ENCODE results near the gene CCDC82.
"Not testable (repeated sequence)": the region's sequence is repeated elsewhere in the genome, so short reads cannot be mapped to it uniquely, and the experiment has no call there.

Gene CCDC82

GRCh38 chr11:96389720-96390487 is at the start of gene CCDC82, which contains the start of gene JRKL:
TSS of gene CCDC82 (minus strand) at chr11:96389912. CDS start at chr11:96384747, 5,165 bp downstream.
TSS of gene JRKL (plus strand) at chr11:96390013. CDS start at chr11:96390650, 637 bp downstream.
- H3K4me3 ChIP-seq (ENCODE audit: low read depth, low read length): peak within 1 kb of the TSS; percentile 89
- H3K36me3 ChIP-seq (ENCODE audit: control insufficient read depth, insufficient read depth, low read length): no peaks in the 10 kb centered on the region; the same call in 1 of the 2 replicates
- H3K27me3 ChIP-seq (ENCODE audit: control insufficient read depth, insufficient read depth, low read length): no peaks in the 10 kb centered on the region
- H3K27ac ChIP-seq (ENCODE audit: low read depth, low read length): peak within 1 kb of the TSS; percentile 63
- H3K4me1 ChIP-seq (ENCODE audit: control insufficient read depth, insufficient read depth, low read length): no peaks in the 10 kb centered on the region
- H3K9ac ChIP-seq (ENCODE audit: low read length): peak within 1 kb of the TSS; percentile 87
- no peaks in the 10 kb centered on the region; the same call in 1 of the 2 replicates for H3K9me3 ChIP-seq (ENCODE audit: control insufficient read depth, insufficient read depth, low read depth, low read length)

GRCh38 chr11:96432654-96433053 is 42.9 kb upstream of the CCDC82 start:
- H3K9me3 ChIP-seq (ENCODE audit: control insufficient read depth, insufficient read depth, low read depth, low read length); H3K27me3 ChIP-seq (ENCODE audit: control insufficient read depth, insufficient read depth, low read length); H3K36me3 ChIP-seq (ENCODE audit: control insufficient read depth, insufficient read depth, low read length); H3K4me1 ChIP-seq (ENCODE audit: control insufficient read depth, insufficient read depth, low read length); H3K4me3 ChIP-seq (ENCODE audit: low read depth, low read length); H3K9ac ChIP-seq (ENCODE audit: low read length); H3K27ac ChIP-seq (ENCODE audit: low read depth, low read length): not testable (repeated sequence)

DNA sequence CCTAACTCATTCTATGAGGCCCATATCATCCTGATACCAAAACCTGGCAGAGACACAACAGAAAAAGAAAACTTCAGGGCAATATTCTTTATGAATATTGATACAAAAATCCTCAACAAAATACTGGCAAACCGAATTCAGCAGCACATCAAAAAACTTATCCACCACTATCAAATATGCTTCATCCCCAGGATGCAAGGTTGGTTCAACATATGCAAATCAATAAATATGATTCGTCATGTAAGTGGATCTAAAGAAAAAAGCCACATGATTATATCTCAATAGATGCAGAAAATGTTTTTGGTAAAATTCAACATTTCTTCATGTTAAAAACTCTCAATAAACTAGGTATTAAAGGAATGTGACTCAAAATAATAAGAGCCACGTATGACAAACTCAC is 41.0 kb upstream of the CCDC82 start:
- peaks cover 4% of the 10 kb centered on the region; the same call in 1 of the 2 replicates for H3K9me3 ChIP-seq (ENCODE audit: control insufficient read depth, insufficient read depth, low read depth, low read length)
- H3K27me3 ChIP-seq (ENCODE audit: control insufficient read depth, insufficient read depth, low read length): no peaks in the 10 kb centered on the region
- no peaks in the 10 kb centered on the region for H3K36me3 ChIP-seq (ENCODE audit: control insufficient read depth, insufficient read depth, low read length)

DNA sequence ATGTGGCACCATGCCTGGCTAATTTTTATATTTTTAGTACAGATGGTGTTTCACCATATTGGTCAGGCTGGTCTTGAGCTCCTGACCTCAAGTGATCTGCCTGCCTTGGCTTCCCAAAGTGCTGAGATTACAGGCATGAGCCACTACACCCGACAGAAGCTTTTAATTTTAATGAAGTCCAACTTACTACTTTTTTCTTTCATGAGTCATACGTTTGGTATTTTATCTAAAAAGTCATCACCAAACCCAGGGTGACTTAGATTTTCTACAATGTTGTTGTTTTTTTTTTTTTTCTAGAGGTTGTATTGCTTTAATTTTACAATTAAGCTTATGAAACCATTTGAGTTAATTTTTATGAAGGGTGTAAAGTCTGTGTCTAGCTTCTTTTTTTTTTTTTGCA is 35.0 kb upstream of the CCDC82 start:
- peaks cover 5% of the 10 kb centered on the region; the same call in 1 of the 2 replicates for H3K4me1 ChIP-seq (ENCODE audit: control insufficient read depth, insufficient read depth, low read length)
- no peak overlapping the region for H3K27ac ChIP-seq (ENCODE audit: low read depth, low read length)
- H3K27me3 ChIP-seq (ENCODE audit: control insufficient read depth, insufficient read depth, low read length): no peaks in the 10 kb centered on the region
- H3K4me3 ChIP-seq (ENCODE audit: low read depth, low read length): no peak overlapping the region
- H3K9me3 ChIP-seq (ENCODE audit: control insufficient read depth, insufficient read depth, low read depth, low read length): 0 out of 2 replicates have a peak, but pooled peaks cover 4% of the 10 kb centered on the region
- no peak overlapping the region for H3K9ac ChIP-seq (ENCODE audit: low read length)
- H3K36me3 ChIP-seq (ENCODE audit: control insufficient read depth, insufficient read depth, low read length): no peaks in the 10 kb centered on the region

More for the DNA sequence above, 41.0 kb upstream of the CCDC82 start:
- no peak overlapping the region for H3K4me3 ChIP-seq (ENCODE audit: low read depth, low read length)
- H3K9ac ChIP-seq (ENCODE audit: low read length): no peak overlapping the region
- peaks cover 5% of the 10 kb centered on the region; the same call in 1 of the 2 replicates for H3K4me1 ChIP-seq (ENCODE audit: control insufficient read depth, insufficient read depth, low read length)
- H3K27ac ChIP-seq (ENCODE audit: low read depth, low read length): no peak overlapping the region

- Histone ChIP-seq H3K4me3 (ENCODE audit: low read depth, low read length) (no peak overlapping the region), H3K36me3 (ENCODE audit: control insufficient read depth, insufficient read depth, low read length) (no peaks in the 10 kb centered on the region), H3K27ac (ENCODE audit: low read depth, low read length) (no peak overlapping the region), H3K9me3 (ENCODE audit: control insufficient read depth, insufficient read depth, low read depth, low read length) (peaks cover 7% of the 10 kb centered on the region), H3K27me3 (ENCODE audit: control insufficient read depth, insufficient read depth, low read length) (no peaks in the 10 kb centered on the region), H3K9ac (ENCODE audit: low read length) (no peak overlapping the region), H3K4me1 (ENCODE audit: control insufficient read depth, insufficient read depth, low read length) (no peaks in the 10 kb centered on the region)
Observed at GRCh38 chr11:96413408-96413807, 23.7 kb upstream of the CCDC82 start.

DNA sequence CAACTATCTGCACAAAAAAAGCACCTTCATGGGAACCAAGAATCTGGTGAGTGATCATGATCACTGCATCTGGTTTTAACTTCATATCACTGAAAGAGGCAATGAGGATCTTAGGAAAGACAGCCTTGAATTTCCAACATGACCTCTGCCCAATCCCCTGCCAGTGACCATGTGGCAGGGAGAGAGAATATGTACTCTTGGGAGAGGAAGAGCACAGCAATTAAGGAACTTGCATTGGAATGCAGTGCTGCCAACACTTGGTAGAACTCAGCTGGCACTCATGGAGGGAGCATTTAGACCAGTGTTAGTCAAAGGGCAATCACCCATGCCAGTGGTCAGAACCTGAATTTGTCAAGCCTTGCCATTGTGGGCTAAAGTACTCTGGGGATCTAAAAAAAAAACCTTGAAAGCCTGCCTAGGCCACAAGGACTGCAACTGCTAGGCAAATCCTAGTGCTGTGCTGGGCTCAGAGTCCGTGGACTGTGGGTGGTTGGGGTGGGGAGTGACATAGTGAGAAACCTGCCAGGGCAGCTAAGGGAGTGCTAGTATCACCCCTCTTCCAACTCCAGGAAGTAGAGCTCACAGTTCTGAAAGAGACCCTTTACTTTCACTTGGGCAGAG is 23.2 kb upstream of the CCDC82 start:
- Histone ChIP-seq H3K4me3 (ENCODE audit: low read depth, low read length) (no peak overlapping the region), H3K36me3 (ENCODE audit: control insufficient read depth, insufficient read depth, low read length) (no peaks in the 10 kb centered on the region), H3K27ac (ENCODE audit: low read depth, low read length) (no peak overlapping the region)

DNA sequence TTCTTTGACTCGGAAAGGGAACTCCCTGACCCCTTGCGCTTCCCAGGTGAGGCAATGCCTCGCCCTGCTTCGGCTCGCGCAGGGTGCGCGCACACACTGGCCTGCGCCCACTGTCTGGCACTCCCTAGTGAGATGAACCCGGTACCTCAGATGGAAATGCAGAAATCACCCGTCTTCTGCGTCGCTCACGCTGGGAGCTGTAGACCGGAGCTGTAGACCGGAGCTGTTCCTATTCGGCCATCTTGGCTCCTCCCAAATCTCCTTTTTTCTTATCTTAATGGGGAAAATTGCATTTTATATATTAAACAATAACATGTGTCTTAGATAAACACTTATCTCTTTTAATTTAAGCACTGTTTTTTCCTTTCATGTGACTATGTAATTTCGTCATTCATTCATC is 21.7 kb upstream of the CCDC82 start:
- peak overlapping the region; percentile 72; the same call in 1 of the 2 replicates for H3K27ac ChIP-seq (ENCODE audit: low read depth, low read length)
- not testable (repeated sequence) for H3K9me3 ChIP-seq (ENCODE audit: control insufficient read depth, insufficient read depth, low read depth, low read length); H3K27me3 ChIP-seq (ENCODE audit: control insufficient read depth, insufficient read depth, low read length); H3K36me3 ChIP-seq (ENCODE audit: control insufficient read depth, insufficient read depth, low read length); H3K4me1 ChIP-seq (ENCODE audit: control insufficient read depth, insufficient read depth, low read length)
- peak overlapping the region; percentile 78 for H3K9ac ChIP-seq (ENCODE audit: low read length)
- H3K4me3 ChIP-seq (ENCODE audit: low read depth, low read length): peak overlapping the region; percentile 63

More for the DNA sequence above, 23.2 kb upstream of the CCDC82 start:
- Histone ChIP-seq H3K9ac (ENCODE audit: low read length) (no peak overlapping the region), H3K9me3 (ENCODE audit: control insufficient read depth, insufficient read depth, low read depth, low read length) (peaks cover 7% of the 10 kb centered on the region), H3K27me3 (ENCODE audit: control insufficient read depth, insufficient read depth, low read length) (no peaks in the 10 kb centered on the region), H3K4me1 (ENCODE audit: control insufficient read depth, insufficient read depth, low read length) (no peaks in the 10 kb centered on the region)

DNA sequence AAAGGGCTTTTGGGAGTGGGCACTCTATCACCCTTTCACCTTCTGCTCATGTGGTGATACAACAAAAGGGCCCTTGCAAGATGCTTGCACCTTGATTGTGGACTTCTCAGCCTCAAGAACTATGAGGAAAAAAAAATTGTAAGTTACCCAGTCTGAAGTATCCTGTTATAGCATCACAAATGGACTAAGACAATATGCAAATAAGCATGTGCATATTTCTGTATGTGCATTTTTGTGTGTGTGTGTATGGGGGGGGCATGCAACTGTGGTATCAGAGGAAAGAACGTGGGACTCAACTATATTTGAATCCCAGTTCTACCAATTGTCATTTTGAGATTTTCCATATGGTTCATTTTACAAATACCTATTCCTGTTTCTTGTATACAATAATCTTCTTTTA is 11.0 kb upstream of the CCDC82 start:
- no peaks in the 10 kb centered on the region for H3K36me3 ChIP-seq (ENCODE audit: control insufficient read depth, insufficient read depth, low read length)
- no peaks in the 10 kb centered on the region for H3K4me1 ChIP-seq (ENCODE audit: control insufficient read depth, insufficient read depth, low read length)
- H3K9me3 ChIP-seq (ENCODE audit: control insufficient read depth, insufficient read depth, low read depth, low read length): no peaks in the 10 kb centered on the region
- H3K9ac ChIP-seq (ENCODE audit: low read length): no peak overlapping the region
- H3K4me3 ChIP-seq (ENCODE audit: low read depth, low read length): no peak overlapping the region
- no peaks in the 10 kb centered on the region for H3K27me3 ChIP-seq (ENCODE audit: control insufficient read depth, insufficient read depth, low read length)
- no peak overlapping the region for H3K27ac ChIP-seq (ENCODE audit: low read depth, low read length)

DNA sequence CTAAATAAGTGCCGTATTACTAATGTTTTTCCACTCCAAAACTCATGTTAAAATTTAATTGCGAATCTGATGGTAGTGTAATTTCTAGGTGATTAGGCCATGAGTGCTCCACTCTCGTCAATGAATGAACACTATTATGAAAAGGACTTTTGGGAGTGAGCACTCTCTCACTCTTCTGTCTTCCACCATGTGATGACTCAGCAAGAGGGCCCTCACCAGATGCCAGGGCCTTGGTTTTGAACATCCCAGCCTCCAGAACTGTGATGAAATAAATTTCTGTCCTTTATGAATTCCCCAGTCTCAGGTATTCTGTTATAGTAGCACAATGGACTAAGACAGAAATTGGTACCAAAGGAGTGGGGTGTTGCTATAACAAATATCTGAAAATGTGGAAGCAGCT is 8.2 kb upstream of the CCDC82 start:
- no peak overlapping the region for H3K27ac ChIP-seq (ENCODE audit: low read depth, low read length)
- no peaks in the 10 kb centered on the region for H3K27me3 ChIP-seq (ENCODE audit: control insufficient read depth, insufficient read depth, low read length)
- H3K9me3 ChIP-seq (ENCODE audit: control insufficient read depth, insufficient read depth, low read depth, low read length): no peaks in the 10 kb centered on the region
- no peaks in the 10 kb centered on the region for H3K36me3 ChIP-seq (ENCODE audit: control insufficient read depth, insufficient read depth, low read length)
- H3K4me3 ChIP-seq (ENCODE audit: low read depth, low read length): no peak overlapping the region
- H3K4me1 ChIP-seq (ENCODE audit: control insufficient read depth, insufficient read depth, low read length): no peaks in the 10 kb centered on the region
- H3K9ac ChIP-seq (ENCODE audit: low read length): no peak overlapping the region

DNA sequence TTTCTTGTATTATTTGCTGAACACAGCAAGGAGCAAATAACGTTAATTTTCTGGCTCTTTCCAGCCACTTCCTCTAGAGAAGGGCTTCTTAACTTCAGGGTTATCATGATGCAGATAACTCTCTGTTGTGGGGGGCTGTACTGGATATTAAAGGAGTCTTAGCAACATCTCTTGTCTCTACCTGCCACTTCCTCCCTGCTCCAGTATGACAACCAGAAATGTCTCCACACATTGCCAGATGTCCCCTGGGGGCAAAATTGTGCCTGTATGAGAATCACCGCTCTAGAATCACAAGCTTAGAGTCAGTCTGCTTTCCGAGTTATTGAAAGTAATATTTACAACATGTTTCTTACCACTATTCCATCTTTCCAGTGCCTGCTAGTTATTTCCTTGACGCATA is 6.9 kb upstream of the CCDC82 start:
- Histone ChIP-seq H3K9ac (ENCODE audit: low read length) (no peak overlapping the region), H3K4me1 (ENCODE audit: control insufficient read depth, insufficient read depth, low read length) (no peaks in the 10 kb centered on the region), H3K36me3 (ENCODE audit: control insufficient read depth, insufficient read depth, low read length) (no peaks in the 10 kb centered on the region), H3K4me3 (ENCODE audit: low read depth, low read length) (no peak overlapping the region), H3K27ac (ENCODE audit: low read depth, low read length) (no peak overlapping the region), H3K27me3 (ENCODE audit: control insufficient read depth, insufficient read depth, low read length) (no peaks in the 10 kb centered on the region), H3K9me3 (ENCODE audit: control insufficient read depth, insufficient read depth, low read depth, low read length) (no peaks in the 10 kb centered on the region; the same call in 1 of the 2 replicates)

DNA sequence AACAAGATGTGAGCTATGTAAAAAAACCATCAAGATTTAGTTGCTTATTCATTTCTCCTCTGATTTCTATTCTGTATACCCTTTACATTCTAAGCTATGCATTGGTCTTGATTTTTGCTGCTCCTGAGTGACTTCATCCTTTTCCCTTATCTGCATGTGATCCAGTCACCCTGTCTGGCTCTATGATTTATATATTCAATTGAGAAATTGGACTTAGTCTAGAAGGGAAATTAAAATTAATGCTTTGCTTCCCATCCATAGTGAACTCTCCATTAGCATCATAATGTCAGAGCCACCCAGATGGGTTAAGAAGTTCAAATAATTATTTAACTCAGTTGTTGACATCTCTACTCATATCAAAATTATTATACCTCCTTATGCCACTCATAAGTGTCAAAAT is 5.1 kb upstream of the CCDC82 start:
- Histone ChIP-seq H3K4me3 (ENCODE audit: low read depth, low read length) (no peak overlapping the region), H3K27me3 (ENCODE audit: control insufficient read depth, insufficient read depth, low read length) (no peaks in the 10 kb centered on the region), H3K27ac (ENCODE audit: low read depth, low read length) (no peak overlapping the region), H3K4me1 (ENCODE audit: control insufficient read depth, insufficient read depth, low read length) (no peaks in the 10 kb centered on the region), H3K36me3 (ENCODE audit: control insufficient read depth, insufficient read depth, low read length) (no peaks in the 10 kb centered on the region), H3K9ac (ENCODE audit: low read length) (no peak overlapping the region), H3K9me3 (ENCODE audit: control insufficient read depth, insufficient read depth, low read depth, low read length) (no peaks in the 10 kb centered on the region; the same call in 1 of the 2 replicates)
